Activated T-cell treated with anti-CD3 and anti-CD28 coated beads for 4 hours (primary cell): Measurements from ENCODE around the gene ECE2.

Source experiments
- DNase-seq: peaks from one replicate; pipeline ENCODE4 v3.0.0-alpha.2; 2020

The ECE2 gene

GRCh38 chr3:184275961-184276910 is at the start of gene ECE2:
Gene ECE2 (plus strand): TSS chr3:184276022. CDS start chr3:184276154, 132 bp downstream.
- no peak for DNase-seq

GRCh38 chr3:184227481-184227935 is 48.3 kb upstream of the ECE2 start:
- DNase-seq = peak; percentile 49

GRCh38 chr3:184228376-184229137 is 47.3 kb upstream of the ECE2 start:
- no peak for DNase-seq

GRCh38 chr3:184229394-184230080 is 46.3 kb upstream of the ECE2 start, which contains the start of gene VWA5B2:
Gene VWA5B2 (plus strand): TSS chr3:184229585. CDS start chr3:184230529, 944 bp downstream.
- peak; percentile 39 for DNase-seq

- no peak for DNase-seq
These were observed 45.7 kb upstream of the ECE2 start for GRCh38 chr3:184230081-184230602.

GRCh38 chr3:184230603-184231528 is 45.0 kb upstream of the ECE2 start:
- no peak for DNase-seq

- DNase-seq = no peak
These were observed 44.2 kb upstream of the ECE2 start for GRCh38 chr3:184231671-184232070.

GRCh38 chr3:184233127-184233843 is 42.5 kb upstream of the ECE2 start:
- DNase-seq = no peak

GRCh38 chr3:184234224-184234623 is 41.6 kb upstream of the ECE2 start:
- no peak for DNase-seq

- DNase-seq = no peak
These were observed 41.0 kb upstream of the ECE2 start for GRCh38 chr3:184234671-184235380.

- no peak for DNase-seq
These were observed 40.3 kb upstream of the ECE2 start for GRCh38 chr3:184235381-184236032.

GRCh38 chr3:184236033-184236410 is 39.8 kb upstream of the ECE2 start:
- DNase-seq = no peak

- no peak for DNase-seq
These were observed 39.2 kb upstream of the ECE2 start for GRCh38 chr3:184236636-184237035.

- no peak for DNase-seq
These were observed 38.6 kb upstream of the ECE2 start for GRCh38 chr3:184237211-184237610.

GRCh38 chr3:184237807-184238206 is 38.0 kb upstream of the ECE2 start:
- no peak for DNase-seq

- DNase-seq = no peak
These were observed 37.5 kb upstream of the ECE2 start for GRCh38 chr3:184238246-184238818.

GRCh38 chr3:184239221-184239620 is 36.6 kb upstream of the ECE2 start:
- DNase-seq = no peak

- no peak for DNase-seq
These were observed 36.1 kb upstream of the ECE2 start for GRCh38 chr3:184239708-184240107.

GRCh38 chr3:184240384-184241140 is 35.3 kb upstream of the ECE2 start:
- DNase-seq = no peak
